ENCODE data around the gene FBXW8.

The FBXW8 gene, protein sequence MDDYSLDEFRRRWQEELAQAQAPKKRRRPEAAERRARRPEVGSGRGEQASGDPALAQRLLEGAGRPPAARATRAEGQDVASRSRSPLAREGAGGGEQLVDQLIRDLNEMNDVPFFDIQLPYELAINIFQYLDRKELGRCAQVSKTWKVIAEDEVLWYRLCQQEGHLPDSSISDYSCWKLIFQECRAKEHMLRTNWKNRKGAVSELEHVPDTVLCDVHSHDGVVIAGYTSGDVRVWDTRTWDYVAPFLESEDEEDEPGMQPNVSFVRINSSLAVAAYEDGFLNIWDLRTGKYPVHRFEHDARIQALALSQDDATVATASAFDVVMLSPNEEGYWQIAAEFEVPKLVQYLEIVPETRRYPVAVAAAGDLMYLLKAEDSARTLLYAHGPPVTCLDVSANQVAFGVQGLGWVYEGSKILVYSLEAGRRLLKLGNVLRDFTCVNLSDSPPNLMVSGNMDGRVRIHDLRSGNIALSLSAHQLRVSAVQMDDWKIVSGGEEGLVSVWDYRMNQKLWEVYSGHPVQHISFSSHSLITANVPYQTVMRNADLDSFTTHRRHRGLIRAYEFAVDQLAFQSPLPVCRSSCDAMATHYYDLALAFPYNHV

DNA sequence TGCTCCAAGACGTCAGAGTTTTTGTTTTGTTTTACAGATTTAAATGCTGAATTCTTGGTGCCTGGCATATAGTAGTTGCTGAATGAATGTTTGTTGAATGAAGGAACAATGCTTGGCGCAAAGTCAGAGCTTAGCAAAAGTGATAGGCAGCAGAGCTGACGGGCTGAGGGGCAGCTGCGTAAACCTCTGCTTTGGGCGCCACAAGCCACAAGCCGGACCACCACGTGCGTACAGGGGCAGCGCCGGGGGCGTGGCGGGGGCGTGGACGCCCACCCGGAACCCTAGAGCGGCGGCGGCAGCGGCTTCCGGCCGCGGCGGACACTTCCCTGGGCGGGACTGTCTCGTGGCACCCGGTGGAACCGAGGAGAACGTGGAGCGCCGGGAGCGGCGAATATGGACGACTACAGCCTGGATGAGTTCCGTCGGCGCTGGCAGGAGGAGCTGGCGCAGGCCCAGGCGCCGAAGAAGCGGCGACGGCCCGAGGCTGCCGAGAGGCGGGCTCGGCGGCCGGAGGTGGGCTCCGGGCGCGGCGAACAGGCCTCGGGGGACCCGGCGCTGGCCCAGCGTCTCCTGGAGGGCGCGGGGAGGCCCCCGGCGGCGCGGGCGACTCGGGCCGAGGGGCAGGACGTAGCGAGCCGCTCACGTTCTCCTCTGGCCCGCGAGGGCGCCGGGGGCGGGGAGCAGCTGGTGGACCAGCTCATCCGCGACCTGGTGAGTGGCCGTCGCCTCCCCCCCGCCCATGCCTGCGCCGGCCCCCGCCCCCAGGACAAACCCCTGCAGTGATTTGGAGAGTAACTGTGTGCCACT lies at the start of gene FBXW8:
TSS of gene FBXW8 (plus strand) at position 306 of the 807 bp plus-strand sequence. CDS start at position 394, 88 bp downstream.
- DNase-seq (ENCODE audit: low read depth) = no peak
- peak within 1 kb of the TSS; percentile 65 for H3K4me3 ChIP-seq (ENCODE audit: low read depth, low read length)
- TF ChIP-seq CTCF (IDR thresholded peaks at IDR 0.05; ENCODE audit: control insufficient read depth, extremely low read depth, insufficient read depth) = no peak

DNA sequence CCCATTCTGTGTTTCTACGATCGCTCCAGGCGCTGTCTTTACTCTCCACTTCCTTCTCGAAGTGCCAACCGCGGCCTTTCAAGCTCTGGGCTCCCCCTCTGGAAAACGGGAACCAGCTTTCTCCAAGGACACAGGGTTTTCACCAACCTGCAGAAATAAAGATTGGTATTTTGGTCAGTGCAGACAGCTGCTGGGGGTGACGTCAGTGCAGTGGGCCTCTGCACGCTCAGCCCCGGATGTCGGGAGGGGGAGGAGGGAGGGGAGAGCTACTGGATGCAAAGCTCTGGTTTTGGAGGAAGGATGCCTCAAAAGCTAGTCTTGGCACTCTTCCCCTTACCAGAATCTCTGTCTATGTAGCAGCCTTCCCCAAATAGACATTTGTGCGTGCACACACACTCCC lies 49.4 kb upstream of the FBXW8 start:
- no peak for DNase-seq (ENCODE audit: low read depth)
- H3K4me3 ChIP-seq (ENCODE audit: low read depth, low read length) = no peak overlapping the region
- TF ChIP-seq CTCF (IDR thresholded peaks at IDR 0.05; ENCODE audit: control insufficient read depth, extremely low read depth, insufficient read depth) = no peak

DNA sequence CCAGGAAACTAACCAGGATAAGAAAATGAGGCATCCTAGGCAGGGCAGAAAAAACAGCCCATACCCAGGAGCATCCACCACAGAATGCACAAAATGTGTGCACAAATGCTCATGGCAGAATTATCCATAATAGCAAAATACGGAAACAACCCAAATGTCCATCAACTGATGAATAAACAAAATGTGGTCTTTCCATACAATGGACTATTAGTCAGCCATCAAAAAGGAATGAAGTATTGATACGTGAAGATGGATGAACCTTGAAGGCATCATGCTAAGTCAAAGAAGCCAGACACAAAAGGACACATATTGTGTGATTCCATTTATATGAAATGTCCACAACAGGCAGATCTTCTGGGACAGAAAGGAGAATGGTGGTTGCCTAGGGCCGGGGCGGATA lies 48.6 kb upstream of the FBXW8 start:
- no peak overlapping the region for H3K4me3 ChIP-seq (ENCODE audit: low read depth, low read length)
- no peak for TF ChIP-seq CTCF (IDR thresholded peaks at IDR 0.05; ENCODE audit: control insufficient read depth, extremely low read depth, insufficient read depth)
- no peak for DNase-seq (ENCODE audit: low read depth)

DNA sequence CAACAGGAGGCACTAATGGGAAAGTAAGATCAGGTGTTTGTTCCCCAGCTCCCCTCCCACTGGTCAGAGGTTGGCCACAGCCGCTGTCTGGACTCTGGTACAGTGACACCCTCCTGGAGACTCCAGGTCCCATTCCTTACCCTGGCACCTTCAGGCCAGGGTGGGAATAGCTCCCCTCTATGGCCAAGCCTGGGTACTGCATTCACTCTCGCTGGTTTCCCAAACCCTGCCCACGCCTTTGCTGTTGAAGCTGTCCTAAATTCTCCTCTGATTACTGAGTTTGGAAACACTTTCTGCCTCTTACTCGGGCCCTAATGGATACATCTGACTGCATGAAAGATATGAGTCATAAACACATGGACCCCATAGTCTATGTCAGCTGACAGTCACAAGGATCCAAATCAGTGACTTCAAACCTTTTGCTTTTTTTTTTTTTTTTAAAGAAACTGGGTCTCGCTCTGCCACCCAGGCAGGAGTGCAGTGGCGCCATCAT lies 47.4 kb upstream of the FBXW8 start:
- no peak for DNase-seq (ENCODE audit: low read depth)
- no peak overlapping the region for H3K4me3 ChIP-seq (ENCODE audit: low read depth, low read length)
- peak; percentile 13; the same call in 1 of the 2 replicates for TF ChIP-seq CTCF (IDR thresholded peaks at IDR 0.05; ENCODE audit: control insufficient read depth, extremely low read depth, insufficient read depth)

GRCh38 chr12:116864371-116865160 lies 46.2 kb upstream of the FBXW8 start:
- no peak for TF ChIP-seq CTCF (IDR thresholded peaks at IDR 0.05; ENCODE audit: control insufficient read depth, extremely low read depth, insufficient read depth)
- H3K4me3 ChIP-seq (ENCODE audit: low read depth, low read length) = no peak overlapping the region
- no peak for DNase-seq (ENCODE audit: low read depth)

DNA sequence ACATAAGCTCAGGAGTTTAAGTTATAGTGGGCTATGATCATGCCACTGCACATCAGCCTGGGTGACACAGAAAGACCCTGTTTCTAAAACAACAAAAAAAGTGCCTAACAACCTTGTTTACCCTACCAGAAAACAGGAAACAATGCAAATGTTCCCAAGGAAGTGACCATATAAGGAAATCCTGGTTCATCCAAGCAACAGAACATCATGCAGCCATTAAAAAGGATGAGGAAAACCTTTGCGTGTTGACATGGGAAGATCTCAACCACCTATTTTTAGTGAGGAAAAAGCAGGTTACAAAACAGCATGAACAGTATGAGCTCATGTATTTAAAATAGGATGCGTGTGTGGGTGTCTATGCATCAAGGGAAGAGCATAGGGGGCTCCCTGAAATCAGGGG lies 43.2 kb upstream of the FBXW8 start:
- DNase-seq (ENCODE audit: low read depth) = no peak
- no peak overlapping the region for H3K4me3 ChIP-seq (ENCODE audit: low read depth, low read length)
- TF ChIP-seq CTCF (IDR thresholded peaks at IDR 0.05; ENCODE audit: control insufficient read depth, extremely low read depth, insufficient read depth) = no peak
